DOHH2 (cell line): Measurements from ENCODE around the gene P4HA1.

Source experiments
- H3F3A ChIP-seq: fragments of 200-600 bp; sonication (generic), shearing (Covaris generic); 2 replicates; pipeline ENCODE4 v1.6.0; 2016; ENCODE audit warnings: antibody characterized with exemption, mild to moderate bottlenecking; ENCODE audit not compliant: control insufficient read depth, insufficient read depth
- H3K27ac ChIP-seq: fragments of 200-600 bp; sonication (generic); 2 replicates; pipeline ENCODE4 v1.5.1; 2014; ENCODE audit warnings: low read depth, mild to moderate bottlenecking, low read length, moderate library complexity
- H3K27me3 ChIP-seq: fragments of 200-600 bp; sonication (generic); 2 replicates; pipeline ENCODE4 v1.6.1; 2014; ENCODE audit warnings: mild to moderate bottlenecking, low read length, mixed read lengths; ENCODE audit not compliant: control insufficient read depth
- H3K36me3 ChIP-seq: fragments of 200-600 bp; sonication (generic); 2 replicates; pipeline ENCODE4 v1.6.1; 2014; ENCODE audit warnings: mild to moderate bottlenecking, low read length, moderate library complexity, mixed read lengths; ENCODE audit not compliant: control insufficient read depth
- H3K4me1 ChIP-seq: fragments of 200-600 bp; sonication (generic); 2 replicates; pipeline ENCODE4 v1.6.1; 2014; ENCODE audit warnings: mild to moderate bottlenecking, low read length, mixed read lengths; ENCODE audit not compliant: control insufficient read depth
- H3K4me2 ChIP-seq: fragments of 200-600 bp; sonication (generic); 2 replicates; pipeline ENCODE4 v1.6.0; 2014; ENCODE audit warnings: mild to moderate bottlenecking, low read length, moderate library complexity
- H3K4me3 ChIP-seq: fragments of 200-600 bp; sonication (generic); 2 replicates; pipeline ENCODE4 v1.5.1; 2014; ENCODE audit warnings: mild to moderate bottlenecking, low read length, mixed read lengths
- H3K79me2 ChIP-seq: fragments of 200-600 bp; sonication (generic); 2 replicates; pipeline ENCODE4 v1.6.1; 2014; ENCODE audit warnings: mild to moderate bottlenecking, low read length, mixed read lengths; ENCODE audit not compliant: control insufficient read depth
- H3K9me2 ChIP-seq: fragments of 200-600 bp; sonication (generic); replicated peaks from 2 replicates; pipeline ENCODE4 v1.6.1; 2014; ENCODE audit warnings: mild to moderate bottlenecking, low read length, mixed read lengths; ENCODE audit not compliant: control insufficient read depth
- H3K9me3 ChIP-seq: fragments of 200-600 bp; sonication (generic); 2 replicates; pipeline ENCODE4 v1.6.1; 2014; ENCODE audit warnings: antibody characterized with exemption, low read length, mixed read lengths; ENCODE audit not compliant: control insufficient read depth, insufficient read depth
- H4K20me1 ChIP-seq: fragments of 200-600 bp; sonication (generic); 2 replicates; pipeline ENCODE4 v1.6.0; 2014; ENCODE audit warnings: low read depth, mild to moderate bottlenecking, antibody characterized with exemption, low read length, moderate library complexity; ENCODE audit not compliant: control insufficient read depth, insufficient read depth
- EZH2phosphoT487 ChIP-seq: fragments of 200-600 bp; sonication (generic); IDR thresholded peaks from 2 replicates; pipeline ENCODE4 v1.6.1; 2017; ENCODE audit warnings: borderline replicate concordance, mild to moderate bottlenecking, antibody characterized with exemption, low read length, moderate library complexity, mixed read lengths
- TF ChIP-seq, protein P1 (sequence below): fragments of 200-600 bp; sonication (generic); IDR thresholded peaks from one replicate; pipeline ENCODE4 v1.5.1; 2014; ENCODE audit warnings: antibody characterized with exemption, mild to moderate bottlenecking, low read depth, low read length; ENCODE audit not compliant: poor library complexity, severe bottlenecking

P4HA1 gene

DNA sequence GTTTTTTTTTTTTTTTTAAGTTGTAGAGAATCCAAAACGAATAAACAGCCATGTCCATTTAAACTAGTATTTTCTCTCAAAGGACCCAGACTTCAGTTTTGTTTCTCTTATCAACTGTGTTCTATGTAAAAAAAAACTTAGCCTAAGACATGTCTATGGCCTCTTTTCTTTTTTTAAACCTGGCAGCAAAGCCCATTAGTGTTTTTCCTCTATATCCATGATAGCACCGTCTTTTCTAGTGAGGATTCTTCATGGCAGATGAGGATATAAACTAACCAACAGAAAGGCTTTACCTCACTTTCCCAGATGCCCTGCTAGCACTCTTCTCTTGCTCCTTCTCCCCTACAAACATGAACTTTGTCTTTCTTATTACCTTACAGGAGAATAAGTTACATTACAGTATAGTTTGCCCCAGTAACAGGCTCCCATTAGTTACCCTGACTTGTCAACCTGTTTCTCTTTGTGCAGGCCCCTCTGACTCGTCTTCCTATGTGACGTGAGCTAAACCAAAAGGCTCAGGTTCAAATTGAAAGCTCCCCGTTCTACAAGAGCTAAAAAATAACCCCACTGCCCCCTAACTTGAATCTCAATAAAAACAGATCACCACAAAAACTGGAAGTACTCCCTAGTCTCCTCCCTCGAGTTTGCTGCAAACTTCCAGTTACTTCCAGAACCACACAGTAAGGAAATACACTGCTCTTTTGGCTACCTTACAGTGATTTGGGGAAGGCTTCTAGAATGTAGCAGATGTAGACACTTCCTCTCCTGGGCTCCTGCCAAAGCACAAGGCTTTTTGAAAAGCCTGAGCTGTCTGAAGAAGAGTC is 20.1 kb downstream of the P4HA1 start:
- no peak overlapping the region for H3K27ac ChIP-seq
- no peaks in the 10 kb centered on the region for H3K9me3 ChIP-seq
- TF ChIP-seq, protein P1, sequence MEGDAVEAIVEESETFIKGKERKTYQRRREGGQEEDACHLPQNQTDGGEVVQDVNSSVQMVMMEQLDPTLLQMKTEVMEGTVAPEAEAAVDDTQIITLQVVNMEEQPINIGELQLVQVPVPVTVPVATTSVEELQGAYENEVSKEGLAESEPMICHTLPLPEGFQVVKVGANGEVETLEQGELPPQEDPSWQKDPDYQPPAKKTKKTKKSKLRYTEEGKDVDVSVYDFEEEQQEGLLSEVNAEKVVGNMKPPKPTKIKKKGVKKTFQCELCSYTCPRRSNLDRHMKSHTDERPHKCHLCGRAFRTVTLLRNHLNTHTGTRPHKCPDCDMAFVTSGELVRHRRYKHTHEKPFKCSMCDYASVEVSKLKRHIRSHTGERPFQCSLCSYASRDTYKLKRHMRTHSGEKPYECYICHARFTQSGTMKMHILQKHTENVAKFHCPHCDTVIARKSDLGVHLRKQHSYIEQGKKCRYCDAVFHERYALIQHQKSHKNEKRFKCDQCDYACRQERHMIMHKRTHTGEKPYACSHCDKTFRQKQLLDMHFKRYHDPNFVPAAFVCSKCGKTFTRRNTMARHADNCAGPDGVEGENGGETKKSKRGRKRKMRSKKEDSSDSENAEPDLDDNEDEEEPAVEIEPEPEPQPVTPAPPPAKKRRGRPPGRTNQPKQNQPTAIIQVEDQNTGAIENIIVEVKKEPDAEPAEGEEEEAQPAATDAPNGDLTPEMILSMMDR = no peak
- TF ChIP-seq EZH2phosphoT487 = no peak
- no peaks in the 10 kb centered on the region for H3K4me1 ChIP-seq
- H3K27me3 ChIP-seq = no peaks in the 10 kb centered on the region
- 0 out of 2 replicates have a peak, but pooled peaks cover 3% of the 10 kb centered on the region for H4K20me1 ChIP-seq
- no peaks in the 10 kb centered on the region for H3K9me2 ChIP-seq
- no peak overlapping the region for H3K4me2 ChIP-seq
- H3K36me3 ChIP-seq = peaks cover 36% of the 10 kb centered on the region
- no peak overlapping the region for H3K4me3 ChIP-seq
- H3F3A ChIP-seq = peaks cover 12% of the 10 kb centered on the region; the same call in 1 of the 2 replicates
- H3K79me2 ChIP-seq = peaks cover 63% of the 10 kb centered on the region

DNA sequence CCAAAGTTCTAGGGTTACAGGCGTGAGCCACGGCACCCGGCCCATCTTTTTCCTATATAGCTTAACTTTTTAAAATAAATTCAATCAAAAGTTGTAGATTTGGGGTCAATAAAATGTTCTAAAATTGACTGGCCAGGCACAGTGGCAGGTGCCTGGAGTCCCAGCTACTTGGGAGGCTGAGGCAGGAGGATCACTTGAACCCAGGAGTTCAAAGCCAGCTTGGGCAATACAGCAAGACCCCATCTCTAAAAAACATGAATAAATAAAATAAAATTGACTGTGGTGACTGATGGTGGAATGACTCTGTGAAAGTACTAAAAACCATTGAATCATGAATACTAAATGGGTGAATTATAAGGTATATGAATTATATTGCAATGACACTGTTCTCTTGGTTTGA is 20.8 kb downstream of the P4HA1 start:
- TF ChIP-seq, protein P1 = no peak
- TF ChIP-seq EZH2phosphoT487 = no peak

DNA sequence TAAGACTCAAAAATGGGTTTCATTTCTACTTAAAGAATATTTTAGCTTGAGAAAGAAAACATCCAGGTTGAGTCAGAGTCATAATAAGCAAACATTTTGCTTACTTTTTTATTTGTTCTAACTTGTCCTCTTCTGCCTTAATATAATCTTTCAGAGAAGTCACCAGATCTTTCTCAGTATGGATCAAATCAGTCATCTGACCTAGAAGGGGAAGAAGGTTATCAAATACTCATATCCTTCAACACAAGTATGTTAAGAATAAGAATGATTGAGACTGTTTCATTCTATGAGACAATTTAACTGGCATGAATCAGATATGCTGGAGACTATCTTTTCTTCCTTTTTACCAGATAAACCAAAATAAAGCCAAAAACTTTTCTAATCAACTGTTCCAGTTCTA is 23.0 kb downstream of the P4HA1 start:
- Histone ChIP-seq H3K4me1 (no peaks in the 10 kb centered on the region), H3K9me2 (no peaks in the 10 kb centered on the region), H3K27ac (no peak overlapping the region), H3K4me2 (no peak overlapping the region), H4K20me1 (0 out of 2 replicates have a peak, but pooled peaks cover 3% of the 10 kb centered on the region), H3K36me3 (peaks cover 61% of the 10 kb centered on the region), H3F3A (peaks cover 13% of the 10 kb centered on the region; the same call in 1 of the 2 replicates), H3K9me3 (no peaks in the 10 kb centered on the region), H3K4me3 (no peak overlapping the region), H3K27me3 (no peaks in the 10 kb centered on the region), H3K79me2 (peaks cover 36% of the 10 kb centered on the region)
- no peak for TF ChIP-seq EZH2phosphoT487
- TF ChIP-seq, protein P1 = no peak

More for the DNA sequence above, 20.8 kb downstream of the P4HA1 start:
- peaks cover 44% of the 10 kb centered on the region for H3K36me3 ChIP-seq
- H4K20me1 ChIP-seq = 0 out of 2 replicates have a peak, but pooled peaks cover 3% of the 10 kb centered on the region
- H3K27ac ChIP-seq = no peak overlapping the region
- H3K79me2 ChIP-seq = peaks cover 56% of the 10 kb centered on the region
- no peaks in the 10 kb centered on the region for H3K9me3 ChIP-seq
- H3K9me2 ChIP-seq = no peaks in the 10 kb centered on the region
- H3K4me1 ChIP-seq = no peaks in the 10 kb centered on the region
- H3F3A ChIP-seq = peaks cover 13% of the 10 kb centered on the region; the same call in 1 of the 2 replicates
- H3K27me3 ChIP-seq = no peaks in the 10 kb centered on the region
- H3K4me3 ChIP-seq = no peak overlapping the region
- H3K4me2 ChIP-seq = no peak overlapping the region
